ENCODE results near the gene ZNF680. TPM values are rescaled to one million over a fixed set of nuclear protein-coding genes. Genes with fewer than 3 reads are reported as not detected.
"Not testable (repeated sequence)": the region's sequence is repeated elsewhere in the genome, so short reads cannot be mapped to it uniquely, and the experiment has no call there.

ZNF680 gene
- total RNA-seq, 2 donors from 2014 or later: 17.6 to 48.2 TPM

GRCh38 chr7:64557601-64558322 lies 5.1 kb downstream of the ZNF680 start:
- Histone ChIP-seq H3K4me3 (no peak overlapping the region), H3K36me3 (no peaks in the 10 kb centered on the region), H3K27ac (peak overlapping the region; percentile 35 to 67), H3K9me3 (no peaks in the 10 kb centered on the region), H3K27me3 (replicated peaks; ENCODE audit: insufficient read depth) (no peaks in the 10 kb centered on the region), H3K4me1 (replicated peaks) (no peaks in the 10 kb centered on the region)
- no peak for TF ChIP-seq POLR2AphosphoS5 (IDR thresholded peaks at IDR 0.05)
- TF ChIP-seq POLR2A (IDR thresholded peaks at IDR 0.05): no peak
- TF ChIP-seq, protein P1, sequence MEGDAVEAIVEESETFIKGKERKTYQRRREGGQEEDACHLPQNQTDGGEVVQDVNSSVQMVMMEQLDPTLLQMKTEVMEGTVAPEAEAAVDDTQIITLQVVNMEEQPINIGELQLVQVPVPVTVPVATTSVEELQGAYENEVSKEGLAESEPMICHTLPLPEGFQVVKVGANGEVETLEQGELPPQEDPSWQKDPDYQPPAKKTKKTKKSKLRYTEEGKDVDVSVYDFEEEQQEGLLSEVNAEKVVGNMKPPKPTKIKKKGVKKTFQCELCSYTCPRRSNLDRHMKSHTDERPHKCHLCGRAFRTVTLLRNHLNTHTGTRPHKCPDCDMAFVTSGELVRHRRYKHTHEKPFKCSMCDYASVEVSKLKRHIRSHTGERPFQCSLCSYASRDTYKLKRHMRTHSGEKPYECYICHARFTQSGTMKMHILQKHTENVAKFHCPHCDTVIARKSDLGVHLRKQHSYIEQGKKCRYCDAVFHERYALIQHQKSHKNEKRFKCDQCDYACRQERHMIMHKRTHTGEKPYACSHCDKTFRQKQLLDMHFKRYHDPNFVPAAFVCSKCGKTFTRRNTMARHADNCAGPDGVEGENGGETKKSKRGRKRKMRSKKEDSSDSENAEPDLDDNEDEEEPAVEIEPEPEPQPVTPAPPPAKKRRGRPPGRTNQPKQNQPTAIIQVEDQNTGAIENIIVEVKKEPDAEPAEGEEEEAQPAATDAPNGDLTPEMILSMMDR (IDR thresholded peaks at IDR 0.05): no peak
- WGBS: 83% methylated on average over 8 of the region's 8 CpGs
- intact Hi-C loops (cut with DNase I): loop anchor here (5.0 kb wide), 1 partner anchor 245 kb away; the partner anchor contains the start of gene ZNF736
- no peak for DNase-seq (ENCODE audit: low spot score)

DNA sequence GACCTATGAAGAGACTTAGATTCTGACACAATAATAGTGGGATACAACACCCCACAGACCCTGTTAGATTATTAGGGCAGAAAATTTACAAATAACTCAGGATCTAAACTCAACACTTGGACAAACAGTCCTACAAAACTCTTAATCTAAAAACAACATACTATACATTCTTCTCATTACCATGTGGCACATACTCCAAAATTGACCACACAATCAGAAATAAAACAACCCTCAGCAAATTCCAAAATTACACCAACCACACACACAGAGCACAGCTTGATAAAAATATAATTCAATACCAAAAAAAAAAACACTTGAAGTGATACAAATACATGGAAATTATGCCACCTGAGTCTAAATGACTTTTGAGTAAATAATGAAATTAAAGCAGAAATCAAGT lies 7.8 kb downstream of the ZNF680 start:
- TF ChIP-seq, protein P1 (IDR thresholded peaks at IDR 0.05): no peak
- TF ChIP-seq POLR2AphosphoS5 (IDR thresholded peaks at IDR 0.05): no peak
- no peak for TF ChIP-seq POLR2A (IDR thresholded peaks at IDR 0.05)
- Histone ChIP-seq H3K4me3 (no peak overlapping the region), H3K4me1 (replicated peaks) (no peaks in the 10 kb centered on the region)

DNA sequence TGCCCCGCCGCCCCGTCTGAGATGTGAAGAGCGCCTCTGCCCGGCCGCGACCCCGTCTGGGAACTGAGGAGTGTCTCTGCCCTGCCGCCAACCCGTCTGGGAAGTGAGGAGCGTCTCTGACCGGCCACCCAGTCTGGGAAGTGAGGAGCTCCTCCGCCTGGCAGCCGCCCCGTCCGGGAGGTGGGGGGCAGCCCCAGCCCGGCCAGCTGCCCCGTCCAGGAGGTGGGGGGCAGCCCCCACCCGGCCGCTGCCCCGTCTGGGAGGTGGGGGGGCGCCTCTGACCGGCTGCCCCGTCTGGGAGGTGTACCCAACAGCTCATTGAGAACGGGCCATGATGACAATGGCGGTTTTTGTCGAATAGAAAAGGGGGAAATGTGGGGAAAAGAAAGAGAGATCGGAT lies 8.7 kb downstream of the ZNF680 start:
- H3K4me1 ChIP-seq (replicated peaks); H3K9me3 ChIP-seq; H3K27me3 ChIP-seq (replicated peaks; ENCODE audit: insufficient read depth); H3K36me3 ChIP-seq; H3K27ac ChIP-seq; intact Hi-C loops (cut with DNase I); H3K4me3 ChIP-seq; DNase-seq (ENCODE audit: low spot score): not testable (repeated sequence)
- 92% methylated on average over 18 of the region's 28 CpGs for WGBS

More for the DNA sequence above, 7.8 kb downstream of the ZNF680 start:
- Histone ChIP-seq H3K27me3 (replicated peaks; ENCODE audit: insufficient read depth) (no peaks in the 10 kb centered on the region), H3K27ac (no peak overlapping the region), H3K36me3 (no peaks in the 10 kb centered on the region), H3K9me3 (no peaks in the 10 kb centered on the region)
- intact Hi-C loops (cut with DNase I): loop anchor here (5.0 kb wide), 1 partner anchor 243 kb away; the partner anchor contains the start of gene ZNF736
- no peak for DNase-seq (ENCODE audit: low spot score)

- WGBS: 81% methylated on average over 6 of the region's 6 CpGs
- no peak overlapping the region for H3K27ac ChIP-seq
- TF ChIP-seq, protein P1 (IDR thresholded peaks at IDR 0.05): no peak
- TF ChIP-seq POLR2A (IDR thresholded peaks at IDR 0.05) (no peak), POLR2AphosphoS5 (IDR thresholded peaks at IDR 0.05) (no peak)
- no peaks in the 10 kb centered on the region for H3K4me1 ChIP-seq (replicated peaks)
- intact Hi-C loops (cut with DNase I): no loop called here
- no peaks in the 10 kb centered on the region for H3K9me3 ChIP-seq
- H3K27me3 ChIP-seq (replicated peaks; ENCODE audit: insufficient read depth): no peaks in the 10 kb centered on the region
- no peak for DNase-seq (ENCODE audit: low spot score)
- no peak overlapping the region for H3K4me3 ChIP-seq
- H3K36me3 ChIP-seq: no peaks in the 10 kb centered on the region
These were observed 11.3 kb downstream of the ZNF680 start for GRCh38 chr7:64551375-64552142.

DNA sequence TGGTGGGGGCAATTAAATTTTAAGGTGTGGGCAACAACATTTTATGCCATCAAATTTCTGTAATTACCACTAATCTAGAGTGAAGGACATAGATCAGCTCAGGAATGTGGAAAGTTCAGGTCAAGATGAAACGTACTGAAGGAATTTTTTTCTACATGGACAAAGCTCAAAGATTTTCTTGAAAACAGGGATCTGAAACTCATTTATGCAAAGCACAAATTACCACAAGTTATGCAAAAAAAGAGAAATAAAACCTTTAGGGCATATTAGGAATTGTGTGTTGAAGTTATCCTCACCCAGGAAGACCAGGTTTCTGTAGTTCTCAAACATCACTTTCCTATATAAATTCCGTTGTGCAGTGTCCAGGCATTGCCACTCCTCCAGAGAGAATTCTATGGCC lies 18.9 kb downstream of the ZNF680 start:
- no peaks in the 10 kb centered on the region for H3K36me3 ChIP-seq
- 79% methylated on average over 2 of the region's 2 CpGs for WGBS

More for the DNA sequence above, 18.9 kb downstream of the ZNF680 start:
- Histone ChIP-seq H3K9me3 (no peaks in the 10 kb centered on the region), H3K4me1 (replicated peaks) (no peaks in the 10 kb centered on the region), H3K27ac (no peak overlapping the region), H3K27me3 (replicated peaks; ENCODE audit: insufficient read depth) (no peaks in the 10 kb centered on the region), H3K4me3 (no peak overlapping the region)
- no peak for DNase-seq (ENCODE audit: low spot score)
- intact Hi-C loops (cut with DNase I): no loop called here
- no peak for TF ChIP-seq POLR2A (IDR thresholded peaks at IDR 0.05)
- TF ChIP-seq POLR2AphosphoS5 (IDR thresholded peaks at IDR 0.05): no peak
- TF ChIP-seq, protein P1 (IDR thresholded peaks at IDR 0.05): no peak
